Activated CD4-positive, alpha-beta T cell treated with anti-CD3 and anti-CD28 coated beads, Interleukin-2, amount 50 U/mL, for 24 hours (primary cell): ENCODE data around the gene GRK4.
A peak's percentile ranks its signal among the peaks of the same experiment; 100 is the strongest.
"Not testable (repeated sequence)": the region's sequence is repeated elsewhere in the genome, so short reads cannot be mapped to it uniquely, and the experiment has no call there.

Experiments used
- DNase-seq, 2 donors: peaks; one replicate each; pipeline ENCODE4 v3.0.0-alpha.2; 2020; ENCODE audit warnings: low read depth in 1 of 2, low spot score in 1 of 2

GRK4 gene

DNA sequence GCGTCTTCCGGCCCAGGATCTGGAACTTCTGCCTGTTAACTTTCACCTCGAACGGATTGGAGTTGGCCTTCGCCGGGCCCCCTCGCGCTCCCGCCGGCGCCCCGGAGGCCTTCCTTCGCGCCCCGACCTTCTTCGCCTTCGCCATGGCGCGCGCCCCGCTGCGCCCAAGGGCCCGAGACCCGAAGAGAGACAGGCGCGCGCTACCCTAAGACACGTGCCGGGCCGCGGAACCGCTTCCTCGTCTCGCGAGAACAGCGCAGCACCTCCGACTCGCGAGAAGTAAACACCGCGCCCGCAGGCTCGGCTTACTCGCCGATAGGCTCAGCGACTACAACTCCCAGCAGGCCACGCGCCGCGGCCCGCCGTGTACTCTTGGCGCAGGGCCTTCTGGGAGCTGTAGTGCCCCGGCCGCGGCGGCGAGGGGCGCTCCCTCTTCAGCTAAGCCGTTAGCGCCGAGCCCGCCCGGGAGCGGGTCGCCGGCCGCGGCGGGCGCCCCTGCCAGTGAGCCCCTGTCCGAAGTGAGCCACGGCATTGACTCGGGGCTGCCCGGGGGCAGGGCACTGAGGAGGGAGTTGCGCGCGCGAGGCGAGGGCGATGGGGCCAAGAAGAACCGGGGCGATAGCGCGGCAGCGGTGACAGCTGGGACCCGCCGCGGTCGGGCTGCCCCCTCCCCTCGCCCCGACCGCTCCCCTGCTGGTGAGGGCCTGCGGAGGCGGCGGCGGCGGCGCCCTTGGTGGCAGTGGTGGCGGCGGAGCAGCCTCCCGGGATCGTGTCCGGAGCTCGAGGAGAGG, at the start of gene GRK4, which contains the start of gene NOP14:
GRK4 (plus strand) TSS at position 397 of the 791 bp plus-strand sequence. CDS start 500 bp downstream, outside the sequence.
NOP14 (minus strand) TSS at position 232 of the 791 bp plus-strand sequence; CDS start at position 145, 87 bp downstream.
- DNase-seq = peak; percentile 88 to 96

- no peak for DNase-seq
Observed at GRCh38 chr4:2914256-2915126, 48.9 kb upstream of the GRK4 start.

- DNase-seq = no peak
Observed at GRCh38 chr4:2915789-2916188, 47.6 kb upstream of the GRK4 start.

DNA sequence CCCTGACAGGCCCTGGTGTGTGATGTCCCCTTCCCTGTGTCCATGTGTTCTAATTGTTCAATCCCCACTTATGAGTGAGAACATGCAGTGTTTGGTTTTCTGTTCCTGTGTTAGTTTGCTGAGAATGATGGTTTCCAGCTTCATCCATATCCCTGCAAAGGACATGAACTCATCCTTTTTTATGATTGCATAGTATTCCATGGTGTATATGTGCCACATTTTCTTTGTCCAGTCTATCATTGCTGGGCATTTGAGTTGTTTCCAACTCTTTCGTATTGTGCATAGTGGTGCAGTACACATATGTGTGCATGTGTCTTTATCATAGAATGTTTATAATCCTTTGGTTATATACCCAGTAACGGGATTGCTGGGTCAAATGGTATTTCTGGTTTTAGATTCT, 46.7 kb upstream of the GRK4 start:
- not testable (repeated sequence) for DNase-seq

GRCh38 chr4:2918300-2918699, 45.1 kb upstream of the GRK4 start:
- not testable (repeated sequence) for DNase-seq

GRCh38 chr4:2918714-2919113, 44.7 kb upstream of the GRK4 start:
- DNase-seq = not testable (repeated sequence)

- not testable (repeated sequence) for DNase-seq
Observed at GRCh38 chr4:2922453-2923101, 40.8 kb upstream of the GRK4 start.

DNA sequence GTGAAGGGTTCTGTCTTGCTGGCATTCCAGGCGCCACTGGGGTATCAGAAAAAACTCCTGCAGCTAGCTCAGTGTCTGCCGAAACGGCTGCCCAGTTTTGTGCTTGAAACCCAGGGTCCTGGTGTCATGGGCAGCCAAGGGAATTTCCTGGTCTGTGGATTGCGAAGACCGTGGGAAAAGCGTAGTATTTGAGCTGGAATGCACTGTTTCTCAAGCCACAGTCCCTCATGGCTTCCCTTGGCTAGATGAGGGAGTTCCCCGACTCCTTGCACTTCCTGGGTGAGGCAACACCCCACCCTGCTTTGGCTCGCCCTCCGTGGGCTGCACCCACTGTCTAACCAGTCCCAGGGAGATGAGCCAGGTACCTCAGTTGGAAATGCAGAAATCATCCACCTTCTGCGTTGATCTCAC, 40.2 kb upstream of the GRK4 start:
- DNase-seq = no peak

DNA sequence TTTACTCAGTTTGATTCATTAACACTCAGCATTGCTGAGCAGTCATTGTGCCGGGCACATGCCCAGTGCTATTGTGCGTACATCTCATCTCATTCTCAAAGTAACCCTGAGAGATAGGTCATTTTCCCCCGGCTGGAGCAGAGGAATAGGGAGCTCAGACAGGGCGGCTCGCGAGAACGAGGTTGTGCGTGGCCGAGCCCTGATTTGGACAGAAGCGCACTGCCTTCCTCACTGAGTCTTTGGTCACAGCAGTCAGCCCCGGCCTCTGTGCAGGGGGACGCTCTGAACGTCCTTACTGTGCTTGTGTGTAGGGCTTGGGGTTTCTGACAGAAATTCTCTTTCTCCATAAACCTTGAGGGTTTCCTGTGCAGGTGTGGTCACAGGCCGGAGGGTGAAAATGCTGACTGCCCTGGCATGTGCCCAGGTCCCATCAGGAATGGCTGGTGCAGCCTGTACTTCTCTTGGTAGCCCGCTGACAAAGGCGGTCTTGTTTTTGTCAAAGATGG, 39.6 kb upstream of the GRK4 start:
- DNase-seq = no peak

- no peak for DNase-seq
Observed at GRCh38 chr4:2924286-2924685, 39.1 kb upstream of the GRK4 start.

DNA sequence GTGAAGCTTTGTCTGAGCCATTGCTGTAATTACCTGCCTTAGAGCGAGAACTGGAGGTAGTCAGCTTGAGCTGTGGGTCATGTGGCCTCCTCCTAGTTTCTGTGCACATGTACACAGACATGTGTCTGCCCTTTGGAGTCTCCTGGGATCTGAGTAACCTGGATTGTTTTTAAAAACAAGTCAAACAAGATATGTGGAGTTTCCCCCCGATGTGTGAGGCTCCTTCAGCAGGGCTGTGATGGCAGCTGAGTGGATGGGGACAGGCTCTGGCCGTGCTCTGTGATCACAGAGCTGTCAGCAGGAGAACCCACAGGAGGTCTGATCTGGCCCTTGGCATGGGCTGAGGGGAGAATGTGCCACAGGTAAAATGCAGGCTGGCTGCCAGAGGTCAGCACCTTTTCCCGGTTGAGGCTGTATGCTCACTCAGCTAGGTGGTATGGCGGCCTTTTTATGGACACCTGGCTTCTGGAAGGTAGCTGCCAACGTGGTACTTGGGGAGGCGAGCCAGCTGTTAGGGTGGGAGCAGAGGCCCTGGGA, 38.5 kb upstream of the GRK4 start:
- no peak for DNase-seq

DNA sequence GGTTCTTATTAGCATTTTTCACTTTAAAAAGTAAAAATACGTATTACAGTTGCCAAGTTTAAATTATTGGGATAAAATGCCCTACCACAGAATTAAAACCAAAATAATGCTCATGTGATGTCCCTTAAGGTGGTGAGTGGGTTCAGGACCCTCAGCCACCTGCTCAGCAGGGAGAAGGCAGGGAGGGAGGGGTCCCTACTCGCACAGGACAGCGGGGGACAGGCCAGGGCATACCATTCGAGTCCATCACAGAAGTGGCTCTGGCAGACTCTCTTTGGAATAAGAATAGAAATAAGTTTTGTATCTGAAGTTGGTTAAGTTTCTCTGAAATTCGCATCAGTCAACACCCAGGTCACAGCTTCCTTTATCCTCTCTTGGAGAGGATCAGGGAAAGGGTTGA, 37.9 kb upstream of the GRK4 start:
- DNase-seq = no peak

GRCh38 chr4:2925931-2926860, 37.2 kb upstream of the GRK4 start:
- no peak for DNase-seq

DNA sequence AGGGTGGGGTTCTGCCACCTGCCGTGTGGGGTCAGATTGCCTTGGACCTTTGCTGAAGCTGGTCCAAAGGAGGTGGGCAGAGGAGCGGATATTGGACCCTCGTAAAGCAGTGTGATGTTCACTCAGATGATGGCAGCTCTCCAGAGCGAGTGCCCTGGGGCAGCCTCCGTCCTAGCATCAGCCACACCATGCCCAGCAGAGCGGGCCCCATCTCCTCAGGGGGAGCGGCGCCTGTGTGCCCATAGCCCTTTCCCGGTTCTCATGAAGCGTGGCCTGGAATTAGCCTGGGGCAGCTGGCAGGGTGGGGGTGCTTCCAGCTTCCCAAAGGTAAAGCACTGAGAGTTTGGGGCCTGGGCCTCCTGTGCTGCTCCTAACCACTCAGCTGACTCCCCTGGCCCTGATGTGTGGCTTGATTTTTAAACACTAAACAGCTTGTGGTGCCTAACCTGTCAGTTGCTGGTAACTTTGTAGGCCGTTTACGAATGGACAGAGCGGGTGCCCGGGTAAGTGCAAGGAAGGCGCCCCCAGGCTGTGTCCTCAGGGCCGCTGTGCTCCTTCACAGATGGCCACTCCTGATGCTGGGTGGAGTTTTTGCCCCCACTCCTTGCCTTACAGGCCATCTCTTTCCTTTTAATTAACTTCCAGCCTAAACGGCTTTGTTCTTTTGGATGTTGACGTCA, 36.2 kb upstream of the GRK4 start:
- DNase-seq = no peak

DNA sequence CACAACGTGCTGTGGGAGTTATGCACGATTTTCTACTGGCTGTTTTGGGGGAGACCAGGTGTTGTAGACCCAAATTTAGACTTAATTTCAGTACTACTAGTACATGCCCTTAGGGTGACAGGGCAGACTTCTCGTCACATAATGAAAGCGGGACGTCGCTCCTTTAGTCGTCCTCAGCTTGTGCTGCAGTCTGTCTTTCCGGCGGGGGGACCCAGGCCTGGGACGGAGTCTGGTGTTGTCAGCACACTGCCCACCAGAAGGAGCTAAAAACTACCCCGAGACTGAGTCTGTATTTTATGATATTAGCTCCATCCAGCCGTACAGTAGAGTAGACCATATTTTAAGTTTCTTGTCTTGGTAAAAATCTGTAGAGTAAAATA, 35.7 kb upstream of the GRK4 start:
- DNase-seq = no peak

DNA sequence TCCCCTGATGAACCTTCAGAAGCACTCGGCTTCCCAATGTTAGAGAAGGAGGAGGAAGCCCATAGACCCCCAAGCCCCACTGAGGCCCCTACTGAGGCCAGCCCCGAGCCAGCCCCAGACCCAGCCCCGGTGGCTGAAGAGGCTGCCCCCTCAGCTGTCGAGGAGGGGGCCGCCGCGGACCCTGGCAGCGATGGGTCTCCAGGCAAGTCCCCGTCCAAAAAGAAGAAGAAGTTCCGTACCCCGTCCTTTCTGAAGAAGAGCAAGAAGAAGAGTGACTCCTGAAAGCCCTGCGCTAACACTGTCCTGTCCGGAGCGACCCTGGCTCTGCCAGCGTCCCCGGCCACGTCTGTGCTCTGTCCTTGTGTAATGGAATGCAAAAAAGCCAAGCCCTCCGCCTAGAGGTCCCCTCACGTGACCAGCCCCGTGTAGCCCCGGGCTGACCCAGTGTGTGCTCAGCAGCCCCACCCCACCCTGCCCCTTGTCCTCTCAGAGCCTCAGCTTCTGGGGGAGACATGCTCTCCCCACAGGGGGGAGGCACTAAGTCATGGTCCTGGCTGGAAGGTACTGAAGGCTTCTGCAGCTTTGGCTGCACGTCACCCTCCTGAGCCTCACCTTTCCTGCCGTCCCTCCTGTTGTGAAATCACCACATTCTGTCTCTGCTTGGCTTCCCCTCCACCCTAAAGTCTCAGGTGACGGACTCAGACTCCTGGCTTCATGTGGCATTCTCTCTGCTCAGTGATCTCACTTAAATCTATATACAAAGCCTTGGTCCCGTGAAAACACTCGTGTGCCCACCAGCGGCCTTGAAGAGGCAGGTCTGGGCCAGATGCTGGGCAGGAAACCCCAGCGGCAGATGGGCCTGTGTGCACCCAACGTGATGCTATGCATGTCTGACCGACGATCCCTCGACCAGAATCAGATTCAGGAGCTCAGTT, 34.9 kb upstream of the GRK4 start:
- no peak for DNase-seq

GRCh38 chr4:2929469-2929868, 33.9 kb upstream of the GRK4 start:
- no peak for DNase-seq

GRCh38 chr4:2930135-2930757, 33.1 kb upstream of the GRK4 start:
- DNase-seq = no peak
